Small intestine (tissue), 7 donors: Measurements from ENCODE around the gene DDX20. TPM values are rescaled to one million over a fixed set of nuclear protein-coding genes. Genes with fewer than 3 reads are reported as not detected.

ENCODE experiments used
- DNase-seq, 2 donors: peaks; one replicate each; pipeline versions ENCODE4 v3.0.0 to v3.0.0-alpha.2; 2013
- FAIRE-seq: peaks from 2 replicates; lab custom pipeline; 2012; peaks lifted over from hg19 to GRCh38; lab: Jason Lieb, UNC
- H3K27ac ChIP-seq, 3 donors: one replicate each; pipeline ENCODE4 v1.5.1; 2013; ENCODE audit warnings: low read length in 2 of 3, mild to moderate bottlenecking in 2 of 3, control low read depth in 1 of 3, inconsistent platforms in 1 of 3, low read depth in 1 of 3, moderate library complexity in 1 of 3
- H3K27me3 ChIP-seq, 3 donors: one replicate each; pipeline ENCODE4 v1.6.1; 2013; ENCODE audit warnings: low read length in 3 of 3, inconsistent platforms in 1 of 3; ENCODE audit not compliant: control insufficient read depth in 3 of 3, insufficient read depth in 3 of 3
- H3K36me3 ChIP-seq, 3 donors: one replicate each; pipeline ENCODE4 v1.6.1; 2013; ENCODE audit warnings: low read length in 3 of 3, inconsistent platforms in 1 of 3, low read depth in 1 of 3, mild to moderate bottlenecking in 1 of 3, moderate library complexity in 1 of 3; ENCODE audit not compliant: control insufficient read depth in 3 of 3, insufficient read depth in 2 of 3
- H3K4me1 ChIP-seq, 3 donors: one replicate each; pipeline ENCODE4 v1.6.1; 2013; ENCODE audit warnings: low read length in 2 of 3, inconsistent platforms in 1 of 3, low read depth in 1 of 3, mild to moderate bottlenecking in 1 of 3, moderate library complexity in 1 of 3; ENCODE audit not compliant: control insufficient read depth in 3 of 3, insufficient read depth in 2 of 3
- H3K4me3 ChIP-seq, 3 donors: one replicate each; pipeline ENCODE4 v1.5.1; 2013; ENCODE audit warnings: low read length in 3 of 3, control low read depth in 1 of 3, inconsistent platforms in 1 of 3, low read depth in 1 of 3, mild to moderate bottlenecking in 1 of 3, moderate library complexity in 1 of 3
- H3K9me3 ChIP-seq, 2 donors: one replicate each; pipeline ENCODE4 v1.6.1; 2013; ENCODE audit warnings: low read depth in 1 of 2, low read length in 1 of 2; ENCODE audit not compliant: control insufficient read depth in 2 of 2, insufficient read depth in 1 of 2
- WGBS, 3 donors: extraction: QIAGEN DNeasy Blood & Tissue Kit; methylation state at CpG; one replicate each; pipeline ENCODE4 v1.1.7; 2013; 5-methylcytosine and 5-hydroxymethylcytosine counted together
- polyA plus RNA-seq, 4 donors: library from polyadenylated mRNA; stranded (reverse) in 3 of 4; unstranded in 1 of 4; fragments of 200-250 nt in 3 of 4; fragments of 120-200 nt in 1 of 4; gene quantifications; one replicate each; pipeline versions ENCODE4 v1.2.1 to v1.2.3, GENCODE V29; 2013
- donor health status: healthy with polysubstance abuse.
- donor health status: control.
- donor health status: control.
- donor health status: Bipolar disorder and iron deficiency.
- donor health status: healthy.

The DDX20 gene
- polyA plus RNA-seq, 4 donors, result 3.0 to 12.5 (median 4.9) TPM

- FAIRE-seq, result no peak
- H3K9me3 ChIP-seq, result no peaks in the 10 kb centered on the region
- H3K36me3 ChIP-seq, result peaks cover 9 to 11% (median 10%) of the 10 kb centered on the region in 3 donors
Measured at GRCh38 chr1:111761717-111762116, 6.0 kb downstream of the DDX20 start.

DNA sequence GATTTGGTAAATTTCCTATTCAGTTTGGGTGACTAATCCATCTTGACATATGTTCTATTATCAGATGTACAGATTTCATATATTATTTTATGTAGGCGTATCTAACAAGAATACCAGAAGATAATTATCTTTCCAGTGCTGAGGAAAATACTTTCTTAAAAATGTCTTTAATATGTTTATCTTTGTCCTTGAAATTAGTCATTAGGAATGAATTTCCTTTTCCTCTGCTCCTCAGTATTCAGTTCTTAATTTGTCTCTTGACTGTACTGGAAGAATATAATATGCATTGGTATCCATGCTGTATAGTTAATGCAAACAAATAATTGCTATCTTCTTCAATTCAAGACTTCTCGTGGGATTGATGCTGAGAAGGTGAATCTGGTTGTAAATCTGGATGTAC is 6.6 kb downstream of the DDX20 start:
- H3K4me1 ChIP-seq, result peaks cover 0 to 2% (median 0%) of the 10 kb centered on the region in 3 donors
- H3K4me3 ChIP-seq, result no peak overlapping the region
- no peak for DNase-seq
- FAIRE-seq, result no peak
- H3K9me3 ChIP-seq, result no peaks in the 10 kb centered on the region
- WGBS, 3 donors, result 94 to 98% (median 95%) methylated on average over 2 of the region's 2 CpGs
- H3K36me3 ChIP-seq, result peaks cover 10 to 11% (median 11%) of the 10 kb centered on the region in 3 donors
- H3K27me3 ChIP-seq, result no peaks in the 10 kb centered on the region
- H3K27ac ChIP-seq, result no peak overlapping the region

More at GRCh38 chr1:111761717-111762116, 6.0 kb downstream of the DDX20 start:
- Histone ChIP-seq H3K4me1 (peaks cover 0 to 5% (median 0%) of the 10 kb centered on the region in 3 donors), H3K4me3 (no peak overlapping the region), H3K27me3 (no peaks in the 10 kb centered on the region), H3K27ac (no peak overlapping the region)
- DNase-seq, result no peak
- WGBS, 3 donors, result 41 to 76% (median 64%) methylated on average over 2 of the region's 2 CpGs

GRCh38 chr1:111768023-111768422 is 12.3 kb downstream of the DDX20 start:
- H3K4me3 ChIP-seq, result no peak overlapping the region
- no peaks in the 10 kb centered on the region for H3K9me3 ChIP-seq
- DNase-seq, result no peak
- H3K27me3 ChIP-seq, result no peaks in the 10 kb centered on the region
- H3K27ac ChIP-seq, result no peak overlapping the region
- peaks cover 9 to 10% (median 10%) of the 10 kb centered on the region in 3 donors for H3K36me3 ChIP-seq
- no peaks in the 10 kb centered on the region for H3K4me1 ChIP-seq
- no peak for FAIRE-seq

DNA sequence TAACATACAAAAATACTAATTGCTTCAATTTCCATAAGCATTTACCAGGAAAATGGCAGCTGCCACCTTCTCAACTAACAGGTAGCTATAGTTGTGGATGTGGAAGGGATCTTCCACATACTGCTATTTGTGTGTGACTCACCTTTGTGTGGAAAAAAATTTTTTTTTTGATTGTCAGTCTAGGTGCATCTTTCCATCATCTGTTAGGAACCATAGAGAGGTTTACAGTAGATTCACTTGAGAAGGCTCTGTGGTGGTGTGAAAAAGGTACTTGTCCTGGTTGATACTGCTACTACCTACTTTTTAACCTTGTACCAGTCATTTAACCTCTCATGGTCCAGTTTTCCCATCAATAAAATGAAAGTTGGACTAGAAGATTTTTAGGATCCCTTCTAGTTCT is 12.9 kb downstream of the DDX20 start:
- Histone ChIP-seq H3K36me3 (peaks cover 7 to 10% (median 7%) of the 10 kb centered on the region in 3 donors), H3K27me3 (no peaks in the 10 kb centered on the region), H3K4me3 (no peak overlapping the region), H3K27ac (no peak overlapping the region), H3K9me3 (no peaks in the 10 kb centered on the region), H3K4me1 (no peaks in the 10 kb centered on the region)
- DNase-seq (no peak), FAIRE-seq (no peak)

DNA sequence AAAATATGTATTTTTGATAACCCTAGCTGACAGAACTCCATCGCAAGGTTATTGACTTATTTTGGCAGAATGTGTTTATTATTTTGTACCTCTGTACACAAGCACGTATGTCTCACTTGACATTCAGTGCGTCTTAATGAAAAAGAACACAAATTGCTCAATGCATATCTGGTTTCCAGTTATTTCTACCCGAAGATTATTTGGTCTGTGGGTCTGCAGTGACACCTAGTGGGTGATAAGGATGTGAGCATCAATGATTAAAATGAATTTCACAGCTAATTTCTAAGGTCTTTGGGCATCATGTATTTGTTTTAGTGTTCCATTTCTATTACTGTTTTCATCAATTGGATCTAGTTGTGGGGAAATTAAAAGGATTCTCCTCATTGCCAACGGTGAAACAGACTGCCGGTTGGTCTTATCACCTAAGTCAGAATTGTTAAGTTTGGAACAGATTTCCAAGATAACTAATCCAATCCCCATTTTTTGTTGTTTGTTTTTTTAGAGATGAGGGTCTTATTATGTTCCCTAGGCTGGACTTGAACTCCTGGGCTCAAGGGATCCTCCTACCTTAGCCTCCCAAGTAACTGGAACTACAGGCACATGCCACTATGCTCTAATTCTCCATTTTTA is 13.9 kb downstream of the DDX20 start:
- FAIRE-seq, result no peak
- Histone ChIP-seq H3K4me1 (no peaks in the 10 kb centered on the region), H3K36me3 (peaks cover 3 to 7% (median 6%) of the 10 kb centered on the region in 3 donors), H3K27me3 (no peaks in the 10 kb centered on the region), H3K27ac (no peak overlapping the region), H3K4me3 (no peak overlapping the region), H3K9me3 (no peaks in the 10 kb centered on the region)
- DNase-seq, result peak; percentile 55 to 65
- 35 to 39% (median 36%) methylated on average over 6 of the region's 6 CpGs for WGBS, 3 donors

GRCh38 chr1:111770916-111771315 is 15.2 kb downstream of the DDX20 start:
- Histone ChIP-seq H3K4me1 (no peaks in the 10 kb centered on the region), H3K4me3 (no peak overlapping the region), H3K36me3 (peaks cover 3 to 6% (median 5%) of the 10 kb centered on the region in 3 donors), H3K27ac (no peak overlapping the region), H3K27me3 (no peaks in the 10 kb centered on the region), H3K9me3 (no peaks in the 10 kb centered on the region)
- 85 to 88% (median 88%) methylated on average over 4 of the region's 4 CpGs for WGBS, 3 donors
- no peak for DNase-seq
- no peak for FAIRE-seq

- DNase-seq (no peak), FAIRE-seq (no peak)
- WGBS, 3 donors, result 78 to 88% (median 88%) methylated on average over 9 of the region's 9 CpGs
Measured at GRCh38 chr1:111775966-111776365, 20.3 kb downstream of the DDX20 start.

GRCh38 chr1:111776391-111776790 is 20.7 kb downstream of the DDX20 start:
- DNase-seq, result no peak
- H3K4me1 ChIP-seq, result no peaks in the 10 kb centered on the region
- H3K9me3 ChIP-seq, result no peaks in the 10 kb centered on the region
- no peaks in the 10 kb centered on the region for H3K27me3 ChIP-seq
- no peak for FAIRE-seq
- no peak overlapping the region for H3K4me3 ChIP-seq
- no peaks in the 10 kb centered on the region for H3K36me3 ChIP-seq
- 79 to 91% (median 88%) methylated on average over 2 of the region's 2 CpGs for WGBS, 3 donors
- H3K27ac ChIP-seq, result no peak overlapping the region

More at GRCh38 chr1:111775966-111776365, 20.3 kb downstream of the DDX20 start:
- Histone ChIP-seq H3K4me1 (no peaks in the 10 kb centered on the region), H3K27me3 (no peaks in the 10 kb centered on the region), H3K4me3 (no peak overlapping the region), H3K9me3 (no peaks in the 10 kb centered on the region), H3K27ac (no peak overlapping the region), H3K36me3 (no peaks in the 10 kb centered on the region)

DNA sequence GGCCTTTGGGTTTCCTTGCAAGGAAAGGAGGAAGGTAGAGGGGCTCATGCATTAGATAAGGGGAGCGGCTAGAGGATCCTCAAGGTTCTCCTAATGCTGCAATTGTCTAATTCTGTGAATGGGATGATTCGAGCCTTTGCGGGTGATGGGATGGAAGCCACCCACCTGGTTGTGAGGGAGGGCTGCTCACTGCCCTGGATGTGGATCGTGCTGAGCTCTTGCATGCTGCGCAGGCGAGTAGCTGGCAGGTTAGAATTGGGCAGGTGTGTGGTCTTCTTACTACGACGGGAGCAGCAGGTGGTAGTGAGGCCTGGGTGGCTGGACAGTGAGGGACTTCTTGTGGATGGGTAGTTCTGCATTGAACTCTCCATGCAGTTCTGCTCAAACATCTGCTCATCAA is 21.2 kb downstream of the DDX20 start:
- no peak for DNase-seq
- H3K27ac ChIP-seq, result no peak overlapping the region
- no peaks in the 10 kb centered on the region for H3K4me1 ChIP-seq
- H3K4me3 ChIP-seq, result no peak overlapping the region
- no peak for FAIRE-seq
- 90 to 92% (median 92%) methylated on average over 8 of the region's 8 CpGs for WGBS, 3 donors
- no peaks in the 10 kb centered on the region for H3K27me3 ChIP-seq
- no peaks in the 10 kb centered on the region for H3K9me3 ChIP-seq
- no peaks in the 10 kb centered on the region for H3K36me3 ChIP-seq
